Natural killer cell treated with Interleukin-12 subunit alpha and Interleukin-12 subunit beta and Interleukin-15 and Interleukin-18, amount 100 ng/mL, for 72 hours (primary cell): ENCODE data around the gene PLCG1. TPM values are rescaled to one million over a fixed set of nuclear protein-coding genes. Genes with fewer than 3 reads are reported as not detected.

ENCODE experiments used
- ATAC-seq, 2 donors: fragments of 150-1000 bp; cut with Tn5 transposase in 1 of 2; sonication (Bioruptor Pico), chemical (Tn5 transposase) in 1 of 2; 2 replicates each; pipeline ENCODE4 v1.10.0; 2021
- DNase-seq: peaks from one replicate; pipeline ENCODE4 v3.0.0; 2022; ENCODE audit warnings: low spot score
- H3K27ac Mint-ChIP-seq, 2 donors: 1 replicate in 1 of 2; 2 replicates in 1 of 2; pipeline ENCODE4 v1.8.0; 2022; ENCODE audit warnings: mixed read lengths in 2 of 2, mild to moderate bottlenecking in 1 of 2, moderate library complexity in 1 of 2
- H3K27me3 Mint-ChIP-seq, 2 donors: 1 replicate in 1 of 2; 2 replicates in 1 of 2; pipeline ENCODE4 v1.8.0; 2022; ENCODE audit warnings: mixed read lengths in 2 of 2
- H3K36me3 Mint-ChIP-seq: one replicate; pipeline ENCODE4 v1.8.0; 2022; ENCODE audit warnings: mixed read lengths
- H3K4me1 Mint-ChIP-seq, 2 donors: 1 replicate in 1 of 2; 2 replicates in 1 of 2; pipeline ENCODE4 v1.8.0; 2022; ENCODE audit warnings: low read depth in 2 of 2, mixed read lengths in 2 of 2, mild to moderate bottlenecking in 1 of 2
- H3K4me3 Mint-ChIP-seq: one replicate; pipeline ENCODE4 v1.8.0; 2022; ENCODE audit warnings: mixed read lengths
- H3K9me3 Mint-ChIP-seq: 2 replicates; pipeline ENCODE4 v1.8.0; 2022; ENCODE audit warnings: mixed read lengths
- total RNA-seq, 2 donors: library from RNA; stranded (reverse); gene quantifications; one replicate each; pipeline ENCODE4 v1.2.3, GENCODE V29; 2022

Gene PLCG1
- total RNA-seq, 2 donors from 2014 or later = 54.6 to 114 TPM

DNA sequence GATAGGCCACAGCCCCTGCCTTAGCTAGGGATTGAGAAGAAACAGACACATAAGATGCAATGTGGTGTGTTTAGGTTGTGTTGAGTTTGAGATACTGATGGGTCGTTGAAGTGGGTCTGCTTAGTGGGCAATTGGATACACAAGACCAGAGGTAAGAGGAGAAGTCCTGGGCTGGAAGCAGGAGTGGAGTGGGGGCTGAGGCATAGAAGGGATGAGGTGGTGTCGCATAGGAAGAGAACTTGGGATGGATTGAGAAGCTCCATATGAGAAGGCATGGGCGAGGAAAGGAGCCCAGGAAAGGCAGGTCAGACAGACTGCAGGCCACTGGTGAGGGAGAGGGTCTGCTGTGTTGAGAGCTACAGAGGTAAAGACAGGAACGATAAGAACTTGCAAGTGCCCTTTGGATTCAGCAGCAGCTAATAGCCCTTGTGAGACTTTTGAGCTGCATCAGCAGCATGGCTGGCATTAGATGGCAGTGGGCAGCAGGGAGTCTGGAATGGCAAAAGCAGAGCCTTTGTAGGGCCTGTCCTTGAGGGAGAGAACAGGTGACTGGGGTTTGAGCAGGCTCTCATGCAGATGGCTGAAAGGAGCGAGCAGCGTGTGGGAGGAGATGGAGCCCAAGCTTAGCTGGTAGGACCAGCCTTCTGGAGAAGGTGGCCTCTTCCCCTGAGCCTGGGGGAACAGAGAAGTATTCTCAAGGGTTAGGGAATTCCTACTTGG, 33.2 kb downstream of the PLCG1 start:
- Mint-ChIP-seq H3K4me1 (peaks cover 27 to 28% of the 10 kb centered on the region in 2 donors), H3K27me3 (peaks cover 0 to 2% of the 10 kb centered on the region in 2 donors), H3K9me3 (no peaks in the 10 kb centered on the region), H3K4me3 (no peak overlapping the region), H3K36me3 (peaks cover 7% of the 10 kb centered on the region), H3K27ac (no peak overlapping the region)
- no peak for ATAC-seq
- DNase-seq = no peak

DNA sequence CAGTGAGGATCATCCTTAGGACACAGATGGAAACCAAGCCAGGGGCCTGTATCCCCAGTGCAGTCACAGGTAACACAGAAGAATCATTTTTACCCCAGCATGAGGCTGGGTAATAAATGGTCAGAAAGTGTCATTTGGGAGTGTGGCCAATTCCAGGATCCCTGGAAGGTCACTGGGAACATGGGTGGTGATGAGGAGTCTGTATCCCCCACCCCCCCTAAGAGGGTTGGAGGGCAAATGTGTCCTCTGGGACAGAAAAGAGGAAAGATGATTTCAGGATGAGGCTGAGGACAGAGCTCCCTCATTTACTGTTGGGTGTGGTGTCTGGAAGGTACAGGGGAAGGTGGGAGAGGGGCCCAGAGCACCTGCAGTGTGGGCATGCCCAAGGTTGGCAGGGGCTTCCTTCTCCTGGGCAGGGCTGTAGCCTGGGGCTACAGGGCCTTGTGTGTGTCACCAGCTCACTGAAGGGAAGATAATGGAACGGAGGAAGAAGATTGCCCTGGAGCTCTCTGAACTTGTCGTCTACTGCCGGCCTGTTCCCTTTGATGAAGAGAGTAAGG, 34.5 kb downstream of the PLCG1 start:
- Mint-ChIP-seq H3K27me3 (peaks cover 0 to 2% of the 10 kb centered on the region in 2 donors), H3K36me3 (peaks cover 12% of the 10 kb centered on the region), H3K4me3 (no peak overlapping the region), H3K9me3 (no peaks in the 10 kb centered on the region), H3K4me1 (peaks cover 21 to 23% of the 10 kb centered on the region in 2 donors), H3K27ac (no peak overlapping the region)
- ATAC-seq (no peak), DNase-seq (no peak)

GRCh38 chr20:41172296-41173140, 35.2 kb downstream of the PLCG1 start:
- Mint-ChIP-seq H3K4me1 (peaks cover 14 to 16% of the 10 kb centered on the region in 2 donors), H3K36me3 (peaks cover 12% of the 10 kb centered on the region), H3K4me3 (no peak overlapping the region), H3K27ac (no peak overlapping the region), H3K9me3 (no peaks in the 10 kb centered on the region), H3K27me3 (no peaks in the 10 kb centered on the region)
- ATAC-seq (no peak), DNase-seq (no peak)

DNA sequence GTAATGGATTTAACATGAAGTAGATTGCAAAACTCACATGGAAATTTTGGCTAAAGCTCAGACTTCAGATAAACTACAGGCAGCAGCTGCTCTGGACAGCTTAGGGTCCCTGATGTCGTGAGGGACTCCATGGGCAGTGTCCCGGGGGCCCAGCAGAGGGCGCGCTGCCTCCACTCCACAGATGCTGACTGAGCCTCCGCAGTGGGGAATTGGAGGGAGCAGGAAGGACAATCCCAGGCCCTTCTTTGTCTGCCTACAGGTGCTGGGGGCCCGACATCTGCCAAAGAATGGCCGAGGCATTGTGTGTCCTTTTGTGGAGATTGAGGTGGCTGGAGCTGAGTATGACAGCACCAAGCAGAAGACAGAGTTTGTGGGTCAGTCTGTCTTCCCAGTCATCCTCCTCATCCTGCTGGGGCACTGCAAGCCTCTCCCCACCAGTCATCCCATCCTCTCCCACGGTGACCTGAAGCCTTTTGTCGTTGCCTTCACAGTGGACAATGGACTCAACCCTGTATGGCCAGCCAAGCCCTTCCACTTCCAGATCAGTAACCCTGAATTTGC, 35.9 kb downstream of the PLCG1 start:
- no peak overlapping the region for H3K4me3 Mint-ChIP-seq
- H3K4me1 Mint-ChIP-seq = peaks cover 8 to 10% of the 10 kb centered on the region in 2 donors
- H3K27ac Mint-ChIP-seq = no peak overlapping the region
- H3K36me3 Mint-ChIP-seq = peaks cover 12% of the 10 kb centered on the region
- H3K9me3 Mint-ChIP-seq = no peaks in the 10 kb centered on the region
- peak; percentile 61 to 79 for ATAC-seq
- H3K27me3 Mint-ChIP-seq = no peaks in the 10 kb centered on the region
- no peak for DNase-seq

DNA sequence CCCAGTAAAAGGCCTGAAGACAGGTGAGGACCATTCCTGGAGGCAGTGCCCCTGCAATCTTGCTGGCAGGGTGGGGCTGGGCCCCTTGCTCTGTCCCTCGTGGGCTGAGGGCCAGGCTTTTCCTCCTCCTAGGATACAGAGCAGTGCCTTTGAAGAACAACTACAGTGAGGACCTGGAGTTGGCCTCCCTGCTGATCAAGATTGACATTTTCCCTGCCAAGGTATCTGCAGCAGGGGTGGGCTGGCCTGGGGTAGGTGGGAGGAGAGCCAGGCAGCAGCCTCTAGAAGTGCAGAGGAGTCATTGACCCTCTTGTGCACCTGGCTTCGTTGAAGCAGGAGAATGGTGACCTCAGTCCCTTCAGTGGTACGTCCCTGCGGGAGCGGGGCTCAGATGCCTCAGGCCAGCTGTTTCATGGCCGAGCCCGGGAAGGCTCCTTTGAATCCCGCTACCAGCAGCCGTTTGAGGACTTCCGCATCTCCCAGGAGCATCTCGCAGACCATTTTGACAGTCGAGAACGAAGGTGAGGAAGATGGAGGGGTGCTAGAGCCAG, 36.5 kb downstream of the PLCG1 start:
- Mint-ChIP-seq H3K27ac (no peak overlapping the region), H3K9me3 (no peaks in the 10 kb centered on the region), H3K4me3 (no peak overlapping the region), H3K4me1 (peaks cover 8 to 10% of the 10 kb centered on the region in 2 donors), H3K36me3 (peaks cover 12% of the 10 kb centered on the region), H3K27me3 (no peaks in the 10 kb centered on the region)
- DNase-seq = no peak
- no peak for ATAC-seq

- no peak for DNase-seq
- Mint-ChIP-seq H3K4me1 (peaks cover 8 to 10% of the 10 kb centered on the region in 2 donors), H3K36me3 (peaks cover 12% of the 10 kb centered on the region), H3K27me3 (no peaks in the 10 kb centered on the region), H3K4me3 (no peak overlapping the region), H3K9me3 (no peaks in the 10 kb centered on the region), H3K27ac (peak overlapping the region in 1 of 2 donors; percentile 21)
- ATAC-seq = no peak
Measured at GRCh38 chr20:41174373-41174772, 37.0 kb downstream of the PLCG1 start.

DNA sequence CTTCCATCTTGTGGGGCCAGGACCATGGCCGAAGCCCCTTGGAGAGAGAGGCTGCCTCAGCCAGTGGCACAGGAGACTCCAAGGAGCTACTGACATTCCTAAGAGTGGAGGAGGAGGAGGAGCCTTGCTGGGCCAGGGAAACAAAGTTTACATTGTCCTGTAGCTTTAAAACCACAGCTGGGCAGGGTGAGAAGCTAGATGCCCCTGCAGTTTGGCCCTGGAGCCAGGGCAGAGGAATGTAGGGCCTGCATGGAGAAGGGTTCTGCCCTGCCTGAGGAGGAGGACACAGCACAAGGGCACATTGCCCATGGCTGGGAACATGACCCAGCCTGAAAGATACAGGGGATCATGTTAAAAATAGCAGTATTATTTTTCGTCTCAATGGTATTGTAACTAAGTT, 37.4 kb downstream of the PLCG1 start:
- H3K9me3 Mint-ChIP-seq = no peaks in the 10 kb centered on the region
- peaks cover 8 to 10% of the 10 kb centered on the region in 2 donors for H3K4me1 Mint-ChIP-seq
- no peaks in the 10 kb centered on the region for H3K27me3 Mint-ChIP-seq
- DNase-seq (no peak), ATAC-seq (no peak)
- no peak overlapping the region for H3K4me3 Mint-ChIP-seq
- peak overlapping the region in 1 of 2 donors; percentile 21 for H3K27ac Mint-ChIP-seq
- peaks cover 12% of the 10 kb centered on the region for H3K36me3 Mint-ChIP-seq

GRCh38 chr20:41175201-41175651, 37.9 kb downstream of the PLCG1 start:
- no peak for DNase-seq
- Mint-ChIP-seq H3K9me3 (no peaks in the 10 kb centered on the region), H3K4me3 (no peak overlapping the region), H3K4me1 (peaks cover 8 to 9% of the 10 kb centered on the region in 2 donors), H3K36me3 (peaks cover 11% of the 10 kb centered on the region), H3K27ac (no peak overlapping the region), H3K27me3 (no peaks in the 10 kb centered on the region)
- no peak for ATAC-seq

DNA sequence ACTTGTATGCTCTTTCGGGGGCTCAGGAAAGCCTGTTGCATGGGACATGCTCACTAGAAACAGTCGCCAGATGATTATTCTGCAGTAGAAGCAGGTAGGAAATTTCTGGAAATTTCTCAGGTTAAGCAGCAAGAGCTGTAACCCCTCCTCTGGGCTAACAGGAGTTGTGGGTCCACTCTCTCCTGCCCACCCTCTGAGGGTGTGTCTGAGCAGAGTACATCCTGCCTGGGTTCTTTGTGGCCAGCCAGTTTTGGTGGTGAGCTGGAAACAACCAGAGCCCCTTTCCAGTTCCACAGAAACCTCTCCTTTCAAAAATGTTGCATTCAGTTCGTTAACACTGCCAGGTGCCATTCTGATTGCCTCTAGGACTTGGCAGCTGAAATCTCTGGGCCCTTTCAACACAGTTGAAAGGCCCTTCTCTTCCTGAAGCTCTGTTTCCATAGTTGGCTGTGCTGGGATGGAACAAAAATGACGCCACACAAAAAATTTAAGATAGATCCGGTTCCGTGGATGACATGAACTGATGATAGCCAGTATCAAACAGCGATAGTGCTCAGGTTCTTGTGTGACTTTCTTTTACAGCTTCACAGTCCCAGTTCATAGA, 38.5 kb downstream of the PLCG1 start:
- no peak for ATAC-seq
- Mint-ChIP-seq H3K4me1 (peaks cover 4 to 8% of the 10 kb centered on the region in 2 donors), H3K4me3 (no peak overlapping the region), H3K36me3 (peaks cover 5% of the 10 kb centered on the region), H3K9me3 (no peaks in the 10 kb centered on the region), H3K27me3 (no peaks in the 10 kb centered on the region), H3K27ac (no peak overlapping the region)
- no peak for DNase-seq

DNA sequence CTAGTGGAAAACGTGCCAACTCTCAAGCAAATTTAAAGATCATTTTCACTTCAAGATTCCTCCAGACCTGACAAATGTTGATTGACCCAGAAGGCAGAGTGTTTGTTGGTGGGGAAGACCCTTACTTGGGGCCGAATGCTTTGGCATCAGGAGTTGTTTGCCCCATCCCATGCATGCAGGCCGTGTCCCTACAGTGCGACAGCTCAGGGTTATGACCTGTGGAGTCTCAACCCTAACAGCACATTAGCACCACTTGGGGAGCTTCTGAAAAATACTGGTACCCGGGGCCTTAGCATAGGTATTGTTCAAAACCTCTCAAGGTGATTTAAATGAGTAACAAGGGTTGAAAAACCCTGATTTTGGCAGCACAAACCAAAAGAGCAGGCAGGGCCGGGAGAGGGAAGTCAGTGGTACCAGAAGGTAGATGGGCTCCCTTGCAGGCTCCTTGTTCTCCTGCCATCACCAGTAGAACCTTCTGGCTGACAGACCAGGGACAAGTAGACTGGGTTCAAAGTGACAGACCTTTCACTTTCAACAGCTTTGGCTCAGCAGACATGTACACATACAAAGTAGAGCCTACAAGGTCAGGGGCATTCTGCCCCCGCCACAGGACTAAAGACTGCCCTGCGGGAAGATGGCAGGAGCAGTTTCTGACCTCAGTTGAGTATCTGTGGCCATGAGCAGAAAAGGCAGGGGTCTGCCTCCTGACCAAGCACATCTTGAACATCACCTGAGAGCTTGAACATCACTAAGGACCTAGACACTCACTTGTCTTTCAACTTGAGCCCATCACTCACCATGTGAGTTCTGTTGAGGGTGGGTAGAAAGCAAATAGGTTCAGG, 39.6 kb downstream of the PLCG1 start:
- Mint-ChIP-seq H3K4me1 (peaks cover 0 to 3% of the 10 kb centered on the region in 2 donors), H3K9me3 (no peaks in the 10 kb centered on the region), H3K27ac (no peak overlapping the region), H3K36me3 (peaks cover 5% of the 10 kb centered on the region), H3K4me3 (no peak overlapping the region), H3K27me3 (no peaks in the 10 kb centered on the region)
- ATAC-seq (no peak), DNase-seq (no peak)

GRCh38 chr20:41177636-41178035, 40.3 kb downstream of the PLCG1 start:
- H3K36me3 Mint-ChIP-seq = peaks cover 5% of the 10 kb centered on the region
- H3K27ac Mint-ChIP-seq = no peak overlapping the region
- peaks cover 0 to 3% of the 10 kb centered on the region in 2 donors for H3K4me1 Mint-ChIP-seq
- no peaks in the 10 kb centered on the region for H3K9me3 Mint-ChIP-seq
- no peaks in the 10 kb centered on the region for H3K27me3 Mint-ChIP-seq
- DNase-seq (no peak), ATAC-seq (no peak)
- no peak overlapping the region for H3K4me3 Mint-ChIP-seq

DNA sequence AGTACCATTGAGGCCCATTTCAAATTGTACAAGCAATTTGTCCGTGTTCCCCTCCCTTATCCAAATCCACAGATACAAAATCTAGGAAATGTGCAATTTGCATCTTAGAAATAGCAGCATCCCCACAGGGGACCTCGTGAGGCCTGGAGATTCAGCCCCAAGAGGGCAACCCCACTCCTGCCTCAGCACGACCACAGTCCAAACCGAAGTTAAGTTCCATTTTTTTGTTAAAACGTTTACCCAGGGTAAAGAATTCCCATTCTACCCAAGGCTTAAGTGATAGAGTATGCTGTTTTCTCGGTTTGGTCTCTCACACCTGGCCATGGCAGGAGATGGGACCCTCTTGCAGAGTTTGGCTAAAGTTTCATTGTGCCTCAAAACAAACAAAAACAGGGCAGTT, 41.2 kb downstream of the PLCG1 start:
- Mint-ChIP-seq H3K4me3 (no peak overlapping the region), H3K36me3 (peaks cover 5% of the 10 kb centered on the region), H3K4me1 (peaks cover 0 to 3% of the 10 kb centered on the region in 2 donors), H3K27me3 (no peaks in the 10 kb centered on the region), H3K27ac (no peak overlapping the region), H3K9me3 (no peaks in the 10 kb centered on the region)
- no peak for ATAC-seq
- no peak for DNase-seq
